ENCODE measurements around the gene MAP2K5.

MAP2K5 gene

GRCh38 chr15:67788986-67789385 is 246.5 kb downstream of the MAP2K5 start:
- DNase-seq = no peak

GRCh38 chr15:67790610-67791319 is 248.3 kb downstream of the MAP2K5 start:
- DNase-seq = no peak

GRCh38 chr15:67792250-67792942 is 249.9 kb downstream of the MAP2K5 start:
- no peak for DNase-seq

GRCh38 chr15:67794832-67795574 is 252.5 kb downstream of the MAP2K5 start:
- DNase-seq = no peak

- DNase-seq = no peak
These were observed 254.0 kb downstream of the MAP2K5 start for GRCh38 chr15:67796196-67797127.

GRCh38 chr15:67799801-67800205 is 257.3 kb downstream of the MAP2K5 start:
- DNase-seq = no peak

GRCh38 chr15:67801142-67801541 is 258.6 kb downstream of the MAP2K5 start:
- DNase-seq = no peak

GRCh38 chr15:67801926-67802914 is 259.7 kb downstream of the MAP2K5 start:
- no peak for DNase-seq

GRCh38 chr15:67803299-67803698 is 260.8 kb downstream of the MAP2K5 start:
- DNase-seq = no peak

- DNase-seq = peak; percentile 14
These were observed 261.7 kb downstream of the MAP2K5 start for GRCh38 chr15:67803996-67804843.

- peak; percentile 4 for DNase-seq
These were observed 262.6 kb downstream of the MAP2K5 start for GRCh38 chr15:67805008-67805665.

- peak; percentile 13 for DNase-seq
These were observed 263.4 kb downstream of the MAP2K5 start for GRCh38 chr15:67805666-67806516.

- DNase-seq = peak; percentile 10
These were observed 264.0 kb downstream of the MAP2K5 start for GRCh38 chr15:67806536-67806935.

- peak; percentile 13 for DNase-seq
These were observed 264.6 kb downstream of the MAP2K5 start for GRCh38 chr15:67807141-67807540.

GRCh38 chr15:67807836-67808235 is 265.3 kb downstream of the MAP2K5 start:
- DNase-seq = no peak

- peak; percentile 9 for DNase-seq
These were observed 266.3 kb downstream of the MAP2K5 start for GRCh38 chr15:67808821-67809220.

- DNase-seq = peak; percentile 11
These were observed 266.9 kb downstream of the MAP2K5 start for GRCh38 chr15:67809441-67809840.

- peak; percentile 6 for DNase-seq
These were observed 267.4 kb downstream of the MAP2K5 start for GRCh38 chr15:67809866-67810265.

GRCh38 chr15:67812241-67812644 is 269.7 kb downstream of the MAP2K5 start:
- DNase-seq = peak; percentile 10

All from CD4-positive, alpha-beta T cell treated with Interleukin-15 for 1 hour (primary cell).